ENCODE measurements around the gene SERINC5. TPM values are rescaled to one million over a fixed set of nuclear protein-coding genes. Genes with fewer than 3 reads are reported as not detected.

Gene SERINC5
- total and polyA plus RNA-seq, 2 experiments from 2014 or later: 5.4 to 11.7 TPM

DNA sequence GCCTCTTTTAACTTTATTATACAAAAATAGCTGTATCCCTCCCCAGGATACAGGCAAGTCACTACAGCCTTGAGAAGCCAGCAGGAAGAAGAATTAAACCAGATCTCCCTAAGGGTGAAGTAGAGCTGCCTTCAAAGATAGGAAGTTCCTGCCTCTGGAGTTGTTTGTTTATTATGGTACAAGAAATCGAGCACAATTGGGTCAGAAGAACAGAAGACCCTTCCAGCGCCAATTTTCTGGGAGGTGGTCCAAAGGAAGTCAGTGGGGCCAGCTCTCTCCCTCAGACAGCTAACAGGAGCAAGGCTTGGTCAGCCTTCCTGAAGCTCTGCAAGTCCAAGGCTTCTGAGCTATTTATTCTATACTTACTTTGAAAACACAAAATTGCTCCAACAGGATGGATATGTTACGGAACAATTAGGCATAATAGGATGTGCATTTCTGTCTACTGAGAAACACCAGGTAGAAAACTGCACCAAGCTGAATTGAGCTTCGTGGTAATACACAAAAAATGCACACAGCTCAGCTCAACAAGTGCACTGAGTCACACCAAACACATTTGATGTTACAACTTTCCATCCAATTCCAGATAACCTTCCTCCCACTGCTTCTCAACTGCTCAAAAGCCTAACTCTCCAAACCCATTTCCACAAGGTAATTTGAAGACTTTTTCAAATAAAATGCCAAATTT is 16.0 kb downstream of the SERINC5 start:
- in situ Hi-C loops (cut with MboI): no loop called here
- H3K79me2 ChIP-seq (ENCODE audit: insufficient read depth): peaks cover 50% of the 10 kb centered on the region
- no peak overlapping the region for H2AFZ ChIP-seq
- peak; percentile 70 for DNase-seq
- no peaks in the 10 kb centered on the region for H3K9me2 ChIP-seq (ENCODE audit: insufficient read depth)
- H3K4me2 ChIP-seq (ENCODE audit: unreplicated experiment): peak overlapping the region; percentile 9
- H3K4me1 ChIP-seq (ENCODE audit: insufficient read depth): peaks cover 20% of the 10 kb centered on the region
- H3K4me3 ChIP-seq: no peak overlapping the region
- no peaks in the 10 kb centered on the region for H3K27me3 ChIP-seq (replicated peaks; ENCODE audit: insufficient read depth)
- no peaks in the 10 kb centered on the region for H4K20me1 ChIP-seq (ENCODE audit: insufficient read depth)
- H3K9me3 ChIP-seq (ENCODE audit: low read depth): no peaks in the 10 kb centered on the region
- TF ChIP-seq EZH2 (IDR thresholded peaks at IDR 0.05; ENCODE audit: insufficient read depth, poor library complexity, severe bottlenecking) (no peak), EZH2phosphoT487 (IDR thresholded peaks at IDR 0.05; ENCODE audit: insufficient read depth, low read depth) (no peak)
- 27 to 29% methylated on average over 4 of the region's 4 CpGs for WGBS, 2 experiments (ENCODE audit: low coverage in 1 of 2, low lambda C conversion rate in 2 of 2, missing lambda C conversion rate in 2 of 2)
- H3K27ac ChIP-seq: no peak overlapping the region
- H3K9ac ChIP-seq: no peak overlapping the region
- H3K36me3 ChIP-seq (ENCODE audit: low read depth): peaks cover 7% of the 10 kb centered on the region; the same call in 1 of the 2 replicates
- peaks cover 11% of the 10 kb centered on the region for H3F3A ChIP-seq (ENCODE audit: insufficient read depth)

DNA sequence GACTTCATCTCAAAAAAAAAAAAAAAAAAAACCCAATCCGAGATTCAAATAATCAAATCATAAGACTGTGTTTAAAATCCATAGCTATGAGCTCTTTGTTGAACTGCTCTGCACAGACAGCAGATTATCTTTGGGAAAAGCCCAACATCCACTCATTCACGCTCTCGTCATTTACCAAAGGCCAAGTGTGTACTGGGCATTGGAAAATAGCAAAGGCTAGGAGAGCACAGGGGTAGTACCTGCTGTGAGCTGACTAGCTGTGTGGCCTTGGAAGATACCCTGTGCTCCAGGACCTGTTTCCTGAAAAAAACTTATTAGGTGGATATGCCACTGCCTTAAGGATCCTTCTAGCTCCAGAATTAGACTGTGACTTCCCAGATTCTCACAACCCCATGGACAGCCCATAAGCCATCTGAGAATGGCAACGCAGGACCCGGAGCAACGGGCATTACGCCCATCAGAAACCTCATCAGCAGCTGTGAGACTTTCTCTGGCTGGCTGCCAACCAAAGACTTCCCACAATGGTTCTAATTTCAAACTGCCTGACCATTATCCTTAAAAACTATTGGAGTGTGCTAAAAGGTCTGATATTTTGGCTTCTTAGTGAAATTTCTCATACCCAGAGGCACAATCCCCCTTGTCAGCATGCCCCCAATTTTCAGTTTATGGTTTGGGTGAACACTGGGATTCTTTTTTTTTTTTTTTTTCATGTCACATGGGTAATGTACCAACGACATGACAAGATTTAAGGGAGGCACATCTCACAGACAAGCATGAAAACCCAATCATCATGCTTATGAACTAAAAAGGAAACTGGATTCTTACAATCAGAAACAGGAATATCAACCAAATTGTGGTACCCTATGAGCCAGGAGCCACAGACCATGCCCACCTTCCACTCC is 16.8 kb downstream of the SERINC5 start:
- Histone ChIP-seq H3K9ac (no peak overlapping the region), H3F3A (ENCODE audit: insufficient read depth) (peaks cover 11% of the 10 kb centered on the region), H3K4me2 (ENCODE audit: unreplicated experiment) (peak overlapping the region; percentile 9), H3K4me3 (no peak overlapping the region), H3K27ac (no peak overlapping the region), H3K27me3 (replicated peaks; ENCODE audit: insufficient read depth) (no peaks in the 10 kb centered on the region), H3K4me1 (ENCODE audit: insufficient read depth) (peaks cover 20% of the 10 kb centered on the region), H3K9me2 (ENCODE audit: insufficient read depth) (no peaks in the 10 kb centered on the region), H3K36me3 (ENCODE audit: low read depth) (peaks cover 7% of the 10 kb centered on the region; the same call in 1 of the 2 replicates), H2AFZ (no peak overlapping the region), H4K20me1 (ENCODE audit: insufficient read depth) (no peaks in the 10 kb centered on the region), H3K9me3 (ENCODE audit: low read depth) (no peaks in the 10 kb centered on the region), H3K79me2 (ENCODE audit: insufficient read depth) (peaks cover 50% of the 10 kb centered on the region)
- 26 to 33% methylated on average over 8 of the region's 8 CpGs for WGBS, 2 experiments (ENCODE audit: low coverage in 1 of 2, low lambda C conversion rate in 2 of 2, missing lambda C conversion rate in 2 of 2)
- in situ Hi-C loops (cut with MboI): no loop called here
- DNase-seq: peak; percentile 68
- TF ChIP-seq EZH2phosphoT487 (IDR thresholded peaks at IDR 0.05; ENCODE audit: insufficient read depth, low read depth) (no peak), EZH2 (IDR thresholded peaks at IDR 0.05; ENCODE audit: insufficient read depth, poor library complexity, severe bottlenecking) (no peak)

DNA sequence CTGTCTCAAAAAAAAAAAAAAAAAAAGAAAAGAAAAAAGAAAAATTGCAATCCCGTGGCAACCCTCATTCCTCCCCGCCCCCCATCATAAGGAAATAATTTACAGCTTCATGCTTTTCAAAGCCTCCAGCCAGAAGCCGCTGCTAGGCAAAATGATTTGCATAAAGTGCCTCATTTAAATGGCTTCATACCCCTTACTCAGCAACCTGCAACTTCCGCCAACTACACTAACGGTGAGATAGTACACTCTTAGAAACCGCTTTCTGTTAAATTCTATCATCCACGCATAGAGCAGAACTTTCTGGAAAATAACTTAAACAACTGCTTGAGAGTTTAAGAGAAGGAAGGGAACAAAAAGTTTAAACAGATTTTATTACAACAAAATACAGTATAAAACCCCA is 17.8 kb downstream of the SERINC5 start:
- peaks cover 7% of the 10 kb centered on the region; the same call in 1 of the 2 replicates for H3K36me3 ChIP-seq (ENCODE audit: low read depth)
- no peak overlapping the region for H3K27ac ChIP-seq
- peaks cover 20% of the 10 kb centered on the region for H3K4me1 ChIP-seq (ENCODE audit: insufficient read depth)
- no peak overlapping the region for H3K4me2 ChIP-seq (ENCODE audit: unreplicated experiment)
- no peak for DNase-seq
- no peaks in the 10 kb centered on the region for H3K9me2 ChIP-seq (ENCODE audit: insufficient read depth)
- H3K4me3 ChIP-seq: no peak overlapping the region
- no peaks in the 10 kb centered on the region for H4K20me1 ChIP-seq (ENCODE audit: insufficient read depth)
- in situ Hi-C loops (cut with MboI): no loop called here
- no peak overlapping the region for H3K9ac ChIP-seq
- 54 to 57% methylated on average over 7 of the region's 7 CpGs for WGBS, 2 experiments (ENCODE audit: low coverage in 1 of 2, low lambda C conversion rate in 2 of 2, missing lambda C conversion rate in 2 of 2)
- H3K9me3 ChIP-seq (ENCODE audit: low read depth): no peaks in the 10 kb centered on the region
- TF ChIP-seq EZH2phosphoT487 (IDR thresholded peaks at IDR 0.05; ENCODE audit: insufficient read depth, low read depth) (no peak), EZH2 (IDR thresholded peaks at IDR 0.05; ENCODE audit: insufficient read depth, poor library complexity, severe bottlenecking) (no peak)
- H3F3A ChIP-seq (ENCODE audit: insufficient read depth): peaks cover 11% of the 10 kb centered on the region
- no peak overlapping the region for H2AFZ ChIP-seq
- peaks cover 46% of the 10 kb centered on the region for H3K79me2 ChIP-seq (ENCODE audit: insufficient read depth)
- H3K27me3 ChIP-seq (replicated peaks; ENCODE audit: insufficient read depth): no peaks in the 10 kb centered on the region

DNA sequence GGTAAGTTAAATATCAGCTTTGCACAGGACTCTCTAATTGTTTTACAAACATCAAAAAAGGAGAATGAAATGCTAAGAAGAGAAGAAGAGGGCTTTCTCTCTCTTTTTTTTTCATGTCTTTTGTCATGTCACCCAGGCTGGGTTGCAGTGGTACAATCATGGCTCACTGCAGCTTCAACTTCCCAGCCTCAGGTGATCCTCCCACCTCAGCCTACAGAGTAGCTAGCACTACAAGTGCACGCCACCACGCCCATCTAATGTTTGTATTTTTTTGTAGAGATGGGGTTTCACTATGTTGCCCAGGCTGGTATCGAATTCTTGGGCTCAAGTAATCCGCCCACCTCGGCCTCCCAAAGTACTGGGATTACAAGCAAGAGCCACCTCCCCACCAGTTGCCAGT is 18.6 kb downstream of the SERINC5 start:
- Histone ChIP-seq H3K9ac (no peak overlapping the region), H3K9me2 (ENCODE audit: insufficient read depth) (no peaks in the 10 kb centered on the region), H3K4me2 (ENCODE audit: unreplicated experiment) (no peak overlapping the region), H3K79me2 (ENCODE audit: insufficient read depth) (peaks cover 43% of the 10 kb centered on the region), H3K4me1 (ENCODE audit: insufficient read depth) (peaks cover 20% of the 10 kb centered on the region), H2AFZ (no peak overlapping the region), H4K20me1 (ENCODE audit: insufficient read depth) (no peaks in the 10 kb centered on the region), H3F3A (ENCODE audit: insufficient read depth) (peaks cover 11% of the 10 kb centered on the region), H3K27me3 (replicated peaks; ENCODE audit: insufficient read depth) (no peaks in the 10 kb centered on the region), H3K27ac (no peak overlapping the region), H3K4me3 (no peak overlapping the region), H3K9me3 (ENCODE audit: low read depth) (no peaks in the 10 kb centered on the region), H3K36me3 (ENCODE audit: low read depth) (peaks cover 7% of the 10 kb centered on the region; the same call in 1 of the 2 replicates)
- no peak for DNase-seq
- 93 to 94% methylated on average over 5 of the region's 5 CpGs for WGBS, 2 experiments (ENCODE audit: low coverage in 1 of 2, low lambda C conversion rate in 2 of 2, missing lambda C conversion rate in 2 of 2)
- in situ Hi-C loops (cut with MboI): no loop called here
- TF ChIP-seq EZH2phosphoT487 (IDR thresholded peaks at IDR 0.05; ENCODE audit: insufficient read depth, low read depth): no peak
- no peak for TF ChIP-seq EZH2 (IDR thresholded peaks at IDR 0.05; ENCODE audit: insufficient read depth, poor library complexity, severe bottlenecking)
